ENCODE data around the gene S100A2. TPM values are rescaled to one million over a fixed set of nuclear protein-coding genes. Genes with fewer than 3 reads are reported as not detected.

The S100A2 gene
- total and polyA plus RNA-seq, 2 of the 8 experiments (the other 6 are each of a cell fraction or from before 2014, with no cell fraction given), result 0.86 TPM; not detected in 1

DNA sequence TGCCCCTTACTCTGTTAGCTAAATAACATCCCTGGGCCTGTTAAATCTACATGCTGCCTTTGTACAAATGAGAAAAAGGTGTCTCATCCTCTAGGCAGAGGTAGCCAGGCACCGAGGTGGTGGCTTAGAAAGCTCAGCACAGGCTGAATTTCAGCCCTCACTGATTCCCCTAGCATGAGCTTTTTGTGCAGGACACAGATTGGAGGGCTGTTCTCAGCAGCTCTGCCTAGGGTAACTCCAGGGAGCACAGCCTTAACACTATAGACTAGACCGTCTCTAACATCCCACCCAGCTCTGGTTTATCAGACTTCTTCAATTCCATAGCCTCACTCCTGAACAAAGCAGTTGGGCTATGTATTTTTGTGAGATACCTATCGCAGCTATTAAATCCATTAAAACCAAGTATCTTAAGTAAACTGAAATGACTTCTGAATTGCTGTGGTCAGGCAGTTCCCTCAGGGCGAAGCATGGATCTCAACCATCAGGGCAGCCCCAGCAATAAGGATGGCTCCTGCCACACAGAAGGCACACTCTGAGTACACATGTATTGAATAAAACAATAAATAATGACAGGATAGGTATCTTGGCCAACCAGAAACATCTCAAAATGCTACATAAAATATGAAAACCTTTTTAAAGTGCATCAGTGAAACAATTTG is 44.7 kb downstream of the S100A2 start (continued):
- TF ChIP-seq, protein P1, sequence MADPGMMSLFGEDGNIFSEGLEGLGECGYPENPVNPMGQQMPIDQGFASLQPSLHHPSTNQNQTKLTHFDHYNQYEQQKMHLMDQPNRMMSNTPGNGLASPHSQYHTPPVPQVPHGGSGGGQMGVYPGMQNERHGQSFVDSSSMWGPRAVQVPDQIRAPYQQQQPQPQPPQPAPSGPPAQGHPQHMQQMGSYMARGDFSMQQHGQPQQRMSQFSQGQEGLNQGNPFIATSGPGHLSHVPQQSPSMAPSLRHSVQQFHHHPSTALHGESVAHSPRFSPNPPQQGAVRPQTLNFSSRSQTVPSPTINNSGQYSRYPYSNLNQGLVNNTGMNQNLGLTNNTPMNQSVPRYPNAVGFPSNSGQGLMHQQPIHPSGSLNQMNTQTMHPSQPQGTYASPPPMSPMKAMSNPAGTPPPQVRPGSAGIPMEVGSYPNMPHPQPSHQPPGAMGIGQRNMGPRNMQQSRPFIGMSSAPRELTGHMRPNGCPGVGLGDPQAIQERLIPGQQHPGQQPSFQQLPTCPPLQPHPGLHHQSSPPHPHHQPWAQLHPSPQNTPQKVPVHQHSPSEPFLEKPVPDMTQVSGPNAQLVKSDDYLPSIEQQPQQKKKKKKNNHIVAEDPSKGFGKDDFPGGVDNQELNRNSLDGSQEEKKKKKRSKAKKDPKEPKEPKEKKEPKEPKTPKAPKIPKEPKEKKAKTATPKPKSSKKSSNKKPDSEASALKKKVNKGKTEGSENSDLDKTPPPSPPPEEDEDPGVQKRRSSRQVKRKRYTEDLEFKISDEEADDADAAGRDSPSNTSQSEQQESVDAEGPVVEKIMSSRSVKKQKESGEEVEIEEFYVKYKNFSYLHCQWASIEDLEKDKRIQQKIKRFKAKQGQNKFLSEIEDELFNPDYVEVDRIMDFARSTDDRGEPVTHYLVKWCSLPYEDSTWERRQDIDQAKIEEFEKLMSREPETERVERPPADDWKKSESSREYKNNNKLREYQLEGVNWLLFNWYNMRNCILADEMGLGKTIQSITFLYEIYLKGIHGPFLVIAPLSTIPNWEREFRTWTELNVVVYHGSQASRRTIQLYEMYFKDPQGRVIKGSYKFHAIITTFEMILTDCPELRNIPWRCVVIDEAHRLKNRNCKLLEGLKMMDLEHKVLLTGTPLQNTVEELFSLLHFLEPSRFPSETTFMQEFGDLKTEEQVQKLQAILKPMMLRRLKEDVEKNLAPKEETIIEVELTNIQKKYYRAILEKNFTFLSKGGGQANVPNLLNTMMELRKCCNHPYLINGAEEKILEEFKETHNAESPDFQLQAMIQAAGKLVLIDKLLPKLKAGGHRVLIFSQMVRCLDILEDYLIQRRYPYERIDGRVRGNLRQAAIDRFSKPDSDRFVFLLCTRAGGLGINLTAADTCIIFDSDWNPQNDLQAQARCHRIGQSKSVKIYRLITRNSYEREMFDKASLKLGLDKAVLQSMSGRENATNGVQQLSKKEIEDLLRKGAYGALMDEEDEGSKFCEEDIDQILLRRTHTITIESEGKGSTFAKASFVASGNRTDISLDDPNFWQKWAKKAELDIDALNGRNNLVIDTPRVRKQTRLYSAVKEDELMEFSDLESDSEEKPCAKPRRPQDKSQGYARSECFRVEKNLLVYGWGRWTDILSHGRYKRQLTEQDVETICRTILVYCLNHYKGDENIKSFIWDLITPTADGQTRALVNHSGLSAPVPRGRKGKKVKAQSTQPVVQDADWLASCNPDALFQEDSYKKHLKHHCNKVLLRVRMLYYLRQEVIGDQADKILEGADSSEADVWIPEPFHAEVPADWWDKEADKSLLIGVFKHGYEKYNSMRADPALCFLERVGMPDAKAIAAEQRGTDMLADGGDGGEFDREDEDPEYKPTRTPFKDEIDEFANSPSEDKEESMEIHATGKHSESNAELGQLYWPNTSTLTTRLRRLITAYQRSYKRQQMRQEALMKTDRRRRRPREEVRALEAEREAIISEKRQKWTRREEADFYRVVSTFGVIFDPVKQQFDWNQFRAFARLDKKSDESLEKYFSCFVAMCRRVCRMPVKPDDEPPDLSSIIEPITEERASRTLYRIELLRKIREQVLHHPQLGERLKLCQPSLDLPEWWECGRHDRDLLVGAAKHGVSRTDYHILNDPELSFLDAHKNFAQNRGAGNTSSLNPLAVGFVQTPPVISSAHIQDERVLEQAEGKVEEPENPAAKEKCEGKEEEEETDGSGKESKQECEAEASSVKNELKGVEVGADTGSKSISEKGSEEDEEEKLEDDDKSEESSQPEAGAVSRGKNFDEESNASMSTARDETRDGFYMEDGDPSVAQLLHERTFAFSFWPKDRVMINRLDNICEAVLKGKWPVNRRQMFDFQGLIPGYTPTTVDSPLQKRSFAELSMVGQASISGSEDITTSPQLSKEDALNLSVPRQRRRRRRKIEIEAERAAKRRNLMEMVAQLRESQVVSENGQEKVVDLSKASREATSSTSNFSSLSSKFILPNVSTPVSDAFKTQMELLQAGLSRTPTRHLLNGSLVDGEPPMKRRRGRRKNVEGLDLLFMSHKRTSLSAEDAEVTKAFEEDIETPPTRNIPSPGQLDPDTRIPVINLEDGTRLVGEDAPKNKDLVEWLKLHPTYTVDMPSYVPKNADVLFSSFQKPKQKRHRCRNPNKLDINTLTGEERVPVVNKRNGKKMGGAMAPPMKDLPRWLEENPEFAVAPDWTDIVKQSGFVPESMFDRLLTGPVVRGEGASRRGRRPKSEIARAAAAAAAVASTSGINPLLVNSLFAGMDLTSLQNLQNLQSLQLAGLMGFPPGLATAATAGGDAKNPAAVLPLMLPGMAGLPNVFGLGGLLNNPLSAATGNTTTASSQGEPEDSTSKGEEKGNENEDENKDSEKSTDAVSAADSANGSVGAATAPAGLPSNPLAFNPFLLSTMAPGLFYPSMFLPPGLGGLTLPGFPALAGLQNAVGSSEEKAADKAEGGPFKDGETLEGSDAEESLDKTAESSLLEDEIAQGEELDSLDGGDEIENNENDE (IDR thresholded peaks at IDR 0.05; ENCODE audit: insufficient replicate concordance, low read length), result no peak
- TF ChIP-seq SIRT6 (IDR thresholded peaks at IDR 0.05; ENCODE audit: low read length), result no peak
- TF ChIP-seq RNF2 (IDR thresholded peaks at IDR 0.05; ENCODE audit: borderline replicate concordance, low read depth, low read length, missing control alignments, poor library complexity, severe bottlenecking), result no peak
- TF ChIP-seq EZH2 (IDR thresholded peaks at IDR 0.05; ENCODE audit: low read depth, low read length, severe bottlenecking), result no peak
- no peak for TF ChIP-seq SP4 (IDR thresholded peaks at IDR 0.05; ENCODE audit: low read length)
- TF ChIP-seq POLR2AphosphoS5 (IDR thresholded peaks at IDR 0.05; ENCODE audit: low read depth, low read length), result no peak
- TF ChIP-seq BACH1 (IDR thresholded peaks at IDR 0.05; ENCODE audit: low read length), result no peak
- TF ChIP-seq CHD1 (IDR thresholded peaks at IDR 0.05; ENCODE audit: low read depth, low read length), result no peak
